Measurements from ENCODE around the gene MSS51. TPM values are rescaled to one million over a fixed set of nuclear protein-coding genes. Genes with fewer than 3 reads are reported as not detected.

Gene MSS51
- total RNA-seq: 1 to 10 TPM; 4.0 to 4.8 TPM

DNA sequence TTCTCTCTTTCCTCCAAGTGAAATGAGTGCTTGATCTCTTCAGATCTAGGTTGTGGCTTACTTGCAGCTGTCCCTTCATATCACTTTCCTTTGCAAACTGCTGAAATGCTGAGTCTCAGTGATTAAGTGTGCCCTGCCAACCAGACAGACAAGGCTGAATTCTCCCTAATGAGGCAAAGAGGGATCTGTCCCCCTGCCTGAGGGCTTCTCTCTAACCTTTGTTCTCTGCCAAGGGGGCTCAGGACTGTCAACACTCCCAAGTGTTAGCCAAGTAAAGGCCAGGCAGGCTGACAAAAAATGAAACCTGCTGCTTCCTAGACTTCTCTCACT is at the start of gene MSS51:
Gene MSS51 (minus strand): TSS at position 24 of the 330 bp plus-strand sequence. CDS start 5,277 bp downstream, outside the sequence.
- H3K9me3 Mint-ChIP-seq: no peaks in the 10 kb centered on the region
- no peaks in the 10 kb centered on the region for H3K27me3 Mint-ChIP-seq
- POLR2A ChIA-PET: no interaction called here
- DNase-seq: no peak
- H3K4me1 Mint-ChIP-seq: peaks cover 10% of the 10 kb centered on the region
- no peak within 1 kb of the TSS for H3K27ac Mint-ChIP-seq
- peaks cover 22% of the 10 kb centered on the region for H3K36me3 Mint-ChIP-seq
- no peak for ATAC-seq (ENCODE audit: low read depth)
- no peak within 1 kb of the TSS for H3K4me3 Mint-ChIP-seq

- Mint-ChIP-seq H3K4me1 (peaks cover 1% of the 10 kb centered on the region), H3K27ac (no peak overlapping the region)
- POLR2A ChIA-PET: no interaction called here
Observed at GRCh38 chr10:73480158-73480557, 46.8 kb upstream of the MSS51 start.

GRCh38 chr10:73478636-73479035 is 45.3 kb upstream of the MSS51 start:
- DNase-seq: no peak
- no peak for ATAC-seq (ENCODE audit: low read depth)
- no peak overlapping the region for H3K4me3 Mint-ChIP-seq
- peaks cover 20% of the 10 kb centered on the region for H3K36me3 Mint-ChIP-seq
- H3K27ac Mint-ChIP-seq: no peak overlapping the region
- peaks cover 1% of the 10 kb centered on the region for H3K4me1 Mint-ChIP-seq
- POLR2A ChIA-PET: no interaction called here
- no peaks in the 10 kb centered on the region for H3K27me3 Mint-ChIP-seq
- no peaks in the 10 kb centered on the region for H3K9me3 Mint-ChIP-seq

More at GRCh38 chr10:73480158-73480557, 46.8 kb upstream of the MSS51 start:
- Mint-ChIP-seq H3K9me3 (no peaks in the 10 kb centered on the region), H3K36me3 (peaks cover 16% of the 10 kb centered on the region), H3K4me3 (no peak overlapping the region), H3K27me3 (no peaks in the 10 kb centered on the region)
- ATAC-seq (ENCODE audit: low read depth): no peak
- DNase-seq: no peak

DNA sequence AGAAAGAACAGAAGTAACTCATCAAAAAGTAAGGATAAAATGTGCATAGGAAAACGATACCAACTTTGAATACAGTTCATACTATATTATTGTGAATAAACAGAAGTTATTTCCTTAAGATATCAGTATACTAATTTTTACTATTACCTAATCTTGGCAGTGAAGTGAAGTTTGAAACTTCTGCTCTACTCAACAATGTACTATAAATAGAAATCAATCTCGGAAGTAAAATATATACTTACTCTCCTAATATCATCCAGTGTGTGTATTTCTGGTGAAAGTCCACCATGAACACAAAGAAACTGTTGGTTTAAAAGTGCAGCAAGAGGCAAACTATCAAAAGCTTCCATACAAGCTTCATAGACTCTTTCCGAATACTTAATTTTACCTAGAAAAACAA is 37.9 kb upstream of the MSS51 start:
- DNase-seq (no peak), ATAC-seq (ENCODE audit: low read depth) (no peak)
- Mint-ChIP-seq H3K36me3 (peaks cover 29% of the 10 kb centered on the region), H3K9me3 (no peaks in the 10 kb centered on the region), H3K4me3 (no peak overlapping the region), H3K27ac (no peak overlapping the region), H3K4me1 (peaks cover 3% of the 10 kb centered on the region), H3K27me3 (no peaks in the 10 kb centered on the region)
- POLR2A ChIA-PET: no interaction called here

- H3K4me1 Mint-ChIP-seq: peaks cover 3% of the 10 kb centered on the region
Observed at GRCh38 chr10:73469579-73469978, 36.2 kb upstream of the MSS51 start.

DNA sequence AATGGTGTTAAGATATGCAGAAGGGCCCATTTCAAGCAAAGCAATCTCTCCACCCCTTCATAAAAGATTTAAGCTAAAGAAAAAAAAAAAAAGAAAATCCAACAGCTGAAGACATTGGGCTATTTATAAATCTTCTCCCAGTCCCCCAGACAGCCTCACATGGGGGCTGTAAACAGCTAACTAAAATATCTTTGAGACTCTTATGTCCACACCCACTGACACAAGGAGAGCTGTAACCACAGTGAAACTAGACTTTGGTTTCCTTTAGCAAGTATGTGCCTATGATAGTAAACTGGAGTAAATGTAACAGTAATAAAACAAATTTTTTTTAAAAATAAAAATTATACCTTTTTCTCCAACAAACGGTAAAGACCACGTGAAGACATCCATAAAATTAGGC is 33.8 kb upstream of the MSS51 start:
- H3K4me1 Mint-ChIP-seq: peaks cover 3% of the 10 kb centered on the region
- POLR2A ChIA-PET: interaction anchor here (0.9 kb wide), 1 partner anchor 158 kb away, joined by 4 read pairs; no protein-coding TSS in a partner anchor
- no peaks in the 10 kb centered on the region for H3K27me3 Mint-ChIP-seq
- no peak overlapping the region for H3K4me3 Mint-ChIP-seq
- DNase-seq: no peak
- H3K36me3 Mint-ChIP-seq: peaks cover 30% of the 10 kb centered on the region
- no peak overlapping the region for H3K27ac Mint-ChIP-seq
- ATAC-seq (ENCODE audit: low read depth): peak; percentile 67
- no peaks in the 10 kb centered on the region for H3K9me3 Mint-ChIP-seq

More at GRCh38 chr10:73469579-73469978, 36.2 kb upstream of the MSS51 start:
- Mint-ChIP-seq H3K4me3 (no peak overlapping the region), H3K27me3 (no peaks in the 10 kb centered on the region), H3K27ac (no peak overlapping the region), H3K9me3 (no peaks in the 10 kb centered on the region), H3K36me3 (peaks cover 26% of the 10 kb centered on the region)
- DNase-seq (no peak), ATAC-seq (ENCODE audit: low read depth) (no peak)
- POLR2A ChIA-PET: interaction anchor here (1.2 kb wide), 1 partner anchor 16 kb away, joined by 5 read pairs; no protein-coding TSS in a partner anchor

DNA sequence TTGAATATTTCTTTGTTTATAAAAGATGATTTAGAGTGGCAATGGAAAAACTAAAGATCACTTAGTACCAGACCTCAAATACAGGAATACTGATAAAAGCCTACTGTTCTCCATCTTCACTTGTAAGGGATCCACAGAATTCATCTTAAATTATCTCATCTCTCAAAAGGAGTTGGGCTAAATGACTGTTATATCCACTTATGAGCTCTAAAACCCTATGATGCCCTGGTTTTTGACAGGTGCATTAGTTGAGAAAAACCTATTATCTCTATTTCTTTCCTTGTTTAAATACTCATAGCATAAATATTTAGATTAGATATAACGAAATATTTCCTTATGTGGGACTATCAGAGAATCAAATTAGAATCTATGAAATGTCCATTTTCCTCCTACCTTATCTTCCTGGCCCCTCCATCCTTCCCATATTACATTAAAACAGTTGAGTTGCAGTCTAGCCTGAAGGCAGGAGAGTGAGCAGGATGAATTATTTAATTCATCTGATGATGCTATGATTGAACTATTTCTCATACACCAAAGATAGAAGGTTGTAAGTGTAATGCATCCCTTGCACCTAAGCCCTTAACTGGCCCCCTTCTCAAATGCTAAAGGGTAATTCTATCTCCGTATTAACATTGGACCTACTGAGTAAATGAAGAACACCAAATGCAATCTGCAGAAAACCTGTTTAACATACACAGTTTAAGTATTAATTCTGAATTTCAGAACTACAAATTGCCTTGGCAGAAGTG is 32.8 kb upstream of the MSS51 start:
- DNase-seq (no peak), ATAC-seq (ENCODE audit: low read depth) (no peak)
- Mint-ChIP-seq H3K4me1 (peaks cover 5% of the 10 kb centered on the region), H3K27ac (peak overlapping the region; percentile 23), H3K27me3 (no peaks in the 10 kb centered on the region), H3K4me3 (no peak overlapping the region), H3K9me3 (no peaks in the 10 kb centered on the region), H3K36me3 (peaks cover 30% of the 10 kb centered on the region)
- POLR2A ChIA-PET: no interaction called here

GRCh38 chr10:73460897-73461296 is 27.5 kb upstream of the MSS51 start:
- H3K9me3 Mint-ChIP-seq: no peaks in the 10 kb centered on the region
- no peak overlapping the region for H3K27ac Mint-ChIP-seq
- no peaks in the 10 kb centered on the region for H3K27me3 Mint-ChIP-seq
- POLR2A ChIA-PET: no interaction called here
- H3K36me3 Mint-ChIP-seq: peaks cover 20% of the 10 kb centered on the region
- H3K4me1 Mint-ChIP-seq: peaks cover 2% of the 10 kb centered on the region
- no peak for DNase-seq
- H3K4me3 Mint-ChIP-seq: no peak overlapping the region
- no peak for ATAC-seq (ENCODE audit: low read depth)

DNA sequence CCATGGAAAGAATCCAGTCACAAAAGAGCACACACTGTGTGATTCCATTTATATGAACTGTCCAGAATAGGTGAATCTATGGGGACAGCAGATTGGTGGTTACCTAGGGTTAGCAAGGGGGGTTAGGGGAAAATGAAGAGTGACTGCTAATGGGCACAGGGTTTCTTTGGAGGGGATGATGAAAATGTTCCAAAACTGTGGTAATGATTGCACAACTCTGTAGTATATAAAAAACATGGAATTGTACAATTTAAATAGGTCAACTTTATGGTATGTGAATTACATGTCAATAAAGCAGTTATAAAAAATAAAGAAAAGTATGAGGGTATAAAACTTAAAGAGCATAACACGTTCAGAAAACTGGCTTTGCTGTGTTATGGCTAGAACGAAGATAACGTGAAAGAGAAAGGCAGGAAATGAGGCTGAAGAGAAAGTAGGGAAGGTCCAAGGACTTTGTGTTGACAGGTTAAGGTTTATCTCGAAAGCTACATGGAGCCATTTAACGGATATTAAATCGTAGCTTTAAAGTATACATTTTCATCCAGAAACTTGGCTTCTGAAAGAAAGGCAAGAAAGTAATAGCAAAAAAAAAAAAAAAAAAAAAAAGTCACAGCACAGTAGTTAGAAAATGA is 26.4 kb upstream of the MSS51 start:
- POLR2A ChIA-PET: no interaction called here
- no peak overlapping the region for H3K27ac Mint-ChIP-seq
- no peak overlapping the region for H3K4me3 Mint-ChIP-seq
- ATAC-seq (ENCODE audit: low read depth) (no peak), DNase-seq (no peak)
- H3K4me1 Mint-ChIP-seq: peaks cover 2% of the 10 kb centered on the region
- no peaks in the 10 kb centered on the region for H3K27me3 Mint-ChIP-seq
- peaks cover 21% of the 10 kb centered on the region for H3K36me3 Mint-ChIP-seq
- H3K9me3 Mint-ChIP-seq: no peaks in the 10 kb centered on the region

GRCh38 chr10:73456187-73456890 is 23.0 kb upstream of the MSS51 start:
- ATAC-seq (ENCODE audit: low read depth) (no peak), DNase-seq (no peak)
- H3K4me1 Mint-ChIP-seq: no peaks in the 10 kb centered on the region
- peaks cover 16% of the 10 kb centered on the region for H3K36me3 Mint-ChIP-seq
- no peaks in the 10 kb centered on the region for H3K27me3 Mint-ChIP-seq
- POLR2A ChIA-PET: no interaction called here
- no peaks in the 10 kb centered on the region for H3K9me3 Mint-ChIP-seq
- H3K27ac Mint-ChIP-seq: no peak overlapping the region
- no peak overlapping the region for H3K4me3 Mint-ChIP-seq

DNA sequence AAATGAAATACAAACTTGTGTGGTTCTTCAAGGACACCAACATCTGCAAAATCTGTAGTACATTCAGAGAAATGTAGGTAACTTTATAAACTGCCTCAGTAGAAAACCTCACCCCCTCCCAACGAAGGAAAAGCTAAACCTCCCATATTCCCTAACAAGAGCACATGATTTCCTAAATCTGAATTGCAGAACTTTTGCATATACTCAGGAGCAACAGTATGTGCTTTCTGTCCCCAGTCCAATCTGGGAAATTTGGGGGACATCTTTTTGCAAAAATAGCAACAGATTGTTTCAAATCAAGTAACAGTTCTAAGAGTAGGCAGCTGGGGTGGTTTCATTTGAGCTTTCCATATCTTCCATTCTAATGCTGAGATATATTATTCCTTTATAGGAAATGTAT is 15.8 kb upstream of the MSS51 start:
- Mint-ChIP-seq H3K27ac (no peak overlapping the region), H3K9me3 (no peaks in the 10 kb centered on the region), H3K4me3 (no peak overlapping the region), H3K27me3 (no peaks in the 10 kb centered on the region), H3K36me3 (peaks cover 9% of the 10 kb centered on the region), H3K4me1 (no peaks in the 10 kb centered on the region)
- POLR2A ChIA-PET: no interaction called here
- no peak for DNase-seq
- ATAC-seq (ENCODE audit: low read depth): no peak

- Mint-ChIP-seq H3K27ac (no peak overlapping the region), H3K36me3 (peaks cover 6% of the 10 kb centered on the region), H3K27me3 (no peaks in the 10 kb centered on the region), H3K4me1 (no peaks in the 10 kb centered on the region), H3K9me3 (no peaks in the 10 kb centered on the region), H3K4me3 (no peak overlapping the region)
- no peak for ATAC-seq (ENCODE audit: low read depth)
- no peak for DNase-seq
- POLR2A ChIA-PET: no interaction called here
Observed at GRCh38 chr10:73448384-73448783, 15.0 kb upstream of the MSS51 start.

- no peaks in the 10 kb centered on the region for H3K4me1 Mint-ChIP-seq
- ATAC-seq (ENCODE audit: low read depth) (no peak), DNase-seq (no peak)
- H3K9me3 Mint-ChIP-seq: no peaks in the 10 kb centered on the region
- no peak overlapping the region for H3K27ac Mint-ChIP-seq
- H3K4me3 Mint-ChIP-seq: no peak overlapping the region
- POLR2A ChIA-PET: no interaction called here
- H3K27me3 Mint-ChIP-seq: no peaks in the 10 kb centered on the region
- H3K36me3 Mint-ChIP-seq: peaks cover 9% of the 10 kb centered on the region
Observed at GRCh38 chr10:73446926-73447325, 13.6 kb upstream of the MSS51 start.

- Mint-ChIP-seq H3K4me1 (no peaks in the 10 kb centered on the region), H3K27ac (no peak overlapping the region), H3K4me3 (no peak overlapping the region), H3K9me3 (no peaks in the 10 kb centered on the region), H3K27me3 (no peaks in the 10 kb centered on the region), H3K36me3 (peaks cover 19% of the 10 kb centered on the region)
- no peak for DNase-seq
- POLR2A ChIA-PET: no interaction called here
- no peak for ATAC-seq (ENCODE audit: low read depth)
Observed at GRCh38 chr10:73444457-73444856, 11.1 kb upstream of the MSS51 start.
